Glomerular endothelial cell (primary cell): ENCODE results near the gene CFAP20DC. TPM values are rescaled to one million over a fixed set of nuclear protein-coding genes. Genes with fewer than 3 reads are reported as not detected.
"Not testable (repeated sequence)": the region's sequence is repeated elsewhere in the genome, so short reads cannot be mapped to it uniquely, and the experiment has no call there.

Source experiments
- DNase-seq: peaks from one replicate; pipeline ENCODE4 v3.0.0-alpha.2; 2011; ENCODE audit warnings: low read depth, low spot score; ENCODE audit errors: extremely low read depth
- total RNA-seq: library from RNA; depleted of rRNA; stranded (reverse); fragments of >200 nt; gene quantifications from 2 replicates; pipeline ENCODE4 v1.2.3, GENCODE V29; 2015

CFAP20DC gene
- total RNA-seq, 1 donor from 2014 or later, result 1.2 TPM

GRCh38 chr3:58754074-58754473 lies 295.8 kb downstream of the CFAP20DC start:
- DNase-seq, result no peak

GRCh38 chr3:58751882-58752567 lies 297.8 kb downstream of the CFAP20DC start:
- no peak for DNase-seq

- DNase-seq, result no peak
Measured at GRCh38 chr3:58751235-58751634, 298.6 kb downstream of the CFAP20DC start.

GRCh38 chr3:58749948-58750347 lies 299.9 kb downstream of the CFAP20DC start:
- no peak for DNase-seq

- DNase-seq, result no peak
Measured at GRCh38 chr3:58748024-58748423, 301.8 kb downstream of the CFAP20DC start.

GRCh38 chr3:58746758-58747157 lies 303.1 kb downstream of the CFAP20DC start:
- no peak for DNase-seq

- DNase-seq, result no peak
Measured at GRCh38 chr3:58743296-58743695, 306.5 kb downstream of the CFAP20DC start.

- DNase-seq, result no peak
Measured at GRCh38 chr3:58742239-58742638, 307.6 kb downstream of the CFAP20DC start.

GRCh38 chr3:58737644-58738043 lies 312.2 kb downstream of the CFAP20DC start:
- DNase-seq, result no peak

- no peak for DNase-seq
Measured at GRCh38 chr3:58731673-58732072, 318.2 kb downstream of the CFAP20DC start.

- DNase-seq, result no peak
Measured at GRCh38 chr3:58728723-58729122, 321.1 kb downstream of the CFAP20DC start.

GRCh38 chr3:58725326-58725853 lies 324.4 kb downstream of the CFAP20DC start:
- DNase-seq, result no peak

GRCh38 chr3:58724336-58724735 lies 325.5 kb downstream of the CFAP20DC start:
- no peak for DNase-seq

GRCh38 chr3:58723173-58723572 lies 326.7 kb downstream of the CFAP20DC start:
- DNase-seq, result no peak

- DNase-seq, result no peak
Measured at GRCh38 chr3:58722561-58722960, 327.3 kb downstream of the CFAP20DC start.

GRCh38 chr3:58720526-58720925 lies 329.3 kb downstream of the CFAP20DC start:
- DNase-seq, result no peak

- DNase-seq, result no peak
Measured at GRCh38 chr3:58719684-58720083, 330.1 kb downstream of the CFAP20DC start.

- DNase-seq, result no peak
Measured at GRCh38 chr3:58713715-58714401, 336.0 kb downstream of the CFAP20DC start.

GRCh38 chr3:58711871-58712270 lies 338.0 kb downstream of the CFAP20DC start:
- DNase-seq, result no peak

GRCh38 chr3:58708983-58709382 lies 340.8 kb downstream of the CFAP20DC start:
- not testable (repeated sequence) for DNase-seq

- DNase-seq, result no peak
Measured at GRCh38 chr3:58708116-58708791, 341.6 kb downstream of the CFAP20DC start.
